Stimulated activated CD8-positive, alpha-beta memory T cell treated with anti-CD3 and anti-CD28 coated beads, Interleukin-4, amount 100 ng/mL, for 4 hours (primary cell): ENCODE measurements around the gene CERS6.
"Not testable (repeated sequence)": the region's sequence is repeated elsewhere in the genome, so short reads cannot be mapped to it uniquely, and the experiment has no call there.

Experiments
- DNase-seq, 2 donors: peaks; one replicate each; pipeline ENCODE4 v3.0.0-alpha.2; 2020; ENCODE audit warnings: low read depth in 2 of 2, low spot score in 1 of 2

Gene CERS6

DNA sequence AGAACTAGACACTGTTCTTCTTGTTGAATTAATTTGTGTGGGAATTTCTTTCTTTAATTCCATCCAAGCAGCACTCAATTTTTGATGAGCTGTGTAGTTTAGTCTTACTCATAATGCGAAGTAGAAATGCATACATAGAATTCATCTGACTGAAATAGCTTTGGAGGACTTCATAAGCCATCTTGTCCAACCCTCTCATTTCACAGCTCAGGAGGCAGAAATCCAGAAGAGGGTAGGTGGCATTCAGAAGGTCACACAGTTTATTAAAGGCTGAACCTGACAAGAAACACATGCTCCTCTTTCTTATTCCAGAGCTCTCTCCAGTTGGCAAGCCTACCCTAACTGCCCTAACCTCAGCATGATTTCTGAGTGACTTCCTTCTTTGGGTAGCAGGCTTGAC, 177.1 kb downstream of the CERS6 start:
- DNase-seq, result no peak

DNA sequence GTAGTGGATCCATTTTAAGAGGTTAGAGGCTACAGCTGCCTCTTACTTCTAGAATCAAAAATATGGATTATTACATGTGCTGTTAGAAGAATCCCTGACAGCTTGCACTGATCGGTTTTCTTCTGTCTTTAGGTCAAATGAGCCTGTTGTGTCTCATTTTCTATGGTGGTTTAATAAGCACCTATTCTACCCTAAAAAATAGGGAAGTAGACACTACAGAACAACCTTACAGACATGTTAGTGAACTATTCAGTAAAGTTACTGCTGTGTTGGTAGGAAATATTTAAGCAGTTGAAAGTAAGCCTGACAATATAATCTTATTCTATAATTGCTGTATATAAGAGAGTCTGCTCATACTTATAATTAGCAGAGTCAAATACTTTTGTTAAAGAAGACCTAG, 177.8 kb downstream of the CERS6 start:
- no peak for DNase-seq

DNA sequence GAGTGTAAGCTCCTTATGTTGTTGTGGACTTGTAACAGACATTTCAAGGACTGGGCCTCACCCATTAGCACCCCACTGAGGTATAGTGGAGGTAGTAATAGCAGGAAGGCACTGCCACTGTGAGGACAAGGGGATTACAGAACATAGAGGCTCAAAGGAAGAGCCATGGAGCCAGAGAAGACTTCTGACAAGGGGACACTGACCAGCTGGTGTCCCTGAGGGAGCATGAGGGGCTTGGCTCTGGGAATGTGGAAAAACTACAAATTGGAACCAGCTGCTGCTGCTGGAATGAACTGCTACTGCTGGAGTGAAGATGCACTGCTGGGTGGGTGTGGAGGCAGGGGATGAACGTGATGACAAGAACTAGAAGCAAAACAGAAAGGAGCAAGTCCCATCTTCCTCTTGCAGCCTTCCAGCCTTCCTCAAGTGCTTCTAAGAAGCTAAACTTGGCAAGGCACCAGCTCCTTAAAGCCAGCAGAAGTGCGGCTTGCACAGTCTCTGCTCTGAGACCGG, 179.0 kb downstream of the CERS6 start:
- DNase-seq, result no peak

DNA sequence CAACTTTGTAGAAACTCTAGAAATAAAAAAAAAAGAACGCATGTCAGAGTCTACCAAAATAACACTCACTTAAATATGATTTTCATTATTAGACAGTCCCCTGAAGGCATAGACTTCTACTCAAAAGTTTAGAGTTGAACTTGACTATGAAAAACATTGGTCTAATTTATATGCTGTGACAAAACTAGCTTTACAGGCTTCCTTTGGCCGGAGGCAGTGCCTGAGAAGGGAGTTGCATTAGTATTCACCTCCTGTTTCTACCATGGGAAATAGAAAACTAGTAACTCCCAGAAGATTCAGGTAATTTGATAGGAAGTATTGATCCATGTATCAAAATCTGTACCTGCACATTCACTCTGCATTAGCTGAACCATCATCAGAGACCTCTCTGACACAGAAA, 182.9 kb downstream of the CERS6 start:
- DNase-seq, result no peak

DNA sequence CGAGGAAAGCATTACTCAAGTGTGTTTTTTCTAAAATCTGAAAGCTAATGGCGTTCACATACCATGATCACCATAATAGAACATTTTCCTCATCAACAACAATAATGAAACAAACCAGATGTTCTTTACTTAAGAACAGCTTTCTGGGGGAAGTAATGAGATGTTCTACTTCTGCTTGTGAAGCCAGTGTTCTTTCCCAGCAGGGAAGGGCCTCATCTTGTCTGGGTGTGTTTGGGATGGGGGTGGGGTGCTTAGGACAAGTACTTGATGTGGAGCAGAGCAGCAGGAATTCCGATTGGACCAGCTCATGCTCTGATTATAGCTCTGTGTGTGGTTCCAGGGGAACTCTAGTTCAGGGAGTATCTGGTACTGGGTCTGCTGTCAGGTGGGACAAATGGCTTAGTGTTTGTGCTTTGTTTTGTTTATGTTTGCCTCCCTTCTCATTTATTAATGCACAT, 183.4 kb downstream of the CERS6 start:
- no peak for DNase-seq

DNA sequence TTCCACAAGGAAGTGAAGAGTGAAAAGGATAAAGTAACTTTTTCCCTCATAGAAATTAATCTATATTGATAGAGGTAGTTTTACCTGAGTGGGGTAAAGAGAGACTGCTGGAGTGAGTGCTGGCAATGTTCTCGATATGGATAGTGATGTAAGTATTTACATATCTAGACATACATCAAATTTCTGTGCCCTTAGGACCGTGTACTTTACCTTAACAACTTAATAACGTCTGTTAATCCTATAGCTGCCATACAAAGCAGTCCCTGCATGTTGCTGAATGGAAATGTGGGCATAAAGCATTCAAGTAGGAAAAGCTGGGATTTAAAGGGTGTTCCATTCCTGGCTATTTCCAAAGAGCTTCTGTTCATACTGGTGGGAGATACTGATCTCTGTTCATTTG, 184.0 kb downstream of the CERS6 start:
- DNase-seq, result no peak

DNA sequence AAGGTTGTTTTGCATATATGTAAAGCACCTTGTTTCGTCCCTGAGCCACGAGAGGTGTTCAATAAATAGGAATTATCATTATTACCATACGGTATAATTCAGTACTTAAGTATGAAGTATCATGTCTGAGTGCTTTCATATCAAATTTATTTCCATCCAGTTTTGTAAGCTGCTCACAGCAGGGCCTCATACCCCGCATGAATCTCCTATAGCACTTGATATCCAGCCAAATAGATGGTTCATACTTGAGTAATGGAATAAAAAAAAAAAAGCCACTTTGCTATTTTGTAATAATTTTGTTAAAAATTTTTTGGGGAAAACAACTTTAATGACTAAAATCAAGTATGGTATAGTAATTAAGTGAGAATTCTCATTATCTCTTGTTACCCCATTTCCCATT, 185.6 kb downstream of the CERS6 start:
- no peak for DNase-seq

DNA sequence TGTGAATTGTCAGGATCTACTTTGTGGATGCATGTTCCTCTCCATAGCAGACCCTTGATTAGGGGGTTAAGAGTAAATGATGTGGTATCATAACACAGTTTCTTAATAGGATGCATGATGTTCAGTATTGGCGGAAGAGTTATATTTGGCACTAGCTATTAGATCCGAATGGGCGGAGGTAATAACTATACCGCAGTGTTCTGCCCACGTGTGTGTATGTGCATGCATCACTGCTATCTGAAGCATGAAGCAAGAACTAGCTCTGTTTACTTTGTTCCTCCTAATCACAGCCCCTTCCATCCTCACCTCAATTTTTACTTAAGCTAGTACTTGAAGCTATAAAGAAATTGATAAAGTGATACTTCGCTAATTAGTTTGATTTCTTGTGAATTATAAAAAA, 186.8 kb downstream of the CERS6 start:
- DNase-seq, result no peak

DNA sequence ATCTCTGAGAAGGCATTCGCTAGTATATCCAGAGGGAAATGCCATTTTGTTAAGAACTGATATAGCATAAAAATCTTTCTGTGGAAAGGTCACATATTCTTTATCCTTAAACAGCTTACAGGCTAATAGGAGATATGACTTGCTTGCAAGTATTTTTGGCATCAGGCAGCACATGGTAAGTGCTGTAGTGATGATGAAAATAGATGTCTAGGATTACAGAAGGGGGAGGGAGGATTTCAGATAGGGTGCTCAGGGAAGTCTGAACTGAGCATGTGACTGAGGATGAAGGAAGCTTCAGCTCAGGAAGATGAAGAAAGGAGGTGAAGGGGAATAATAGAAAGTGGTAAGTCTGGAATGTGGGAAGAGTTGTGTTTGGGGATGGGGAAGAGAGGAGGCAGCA, 187.9 kb downstream of the CERS6 start:
- no peak for DNase-seq

DNA sequence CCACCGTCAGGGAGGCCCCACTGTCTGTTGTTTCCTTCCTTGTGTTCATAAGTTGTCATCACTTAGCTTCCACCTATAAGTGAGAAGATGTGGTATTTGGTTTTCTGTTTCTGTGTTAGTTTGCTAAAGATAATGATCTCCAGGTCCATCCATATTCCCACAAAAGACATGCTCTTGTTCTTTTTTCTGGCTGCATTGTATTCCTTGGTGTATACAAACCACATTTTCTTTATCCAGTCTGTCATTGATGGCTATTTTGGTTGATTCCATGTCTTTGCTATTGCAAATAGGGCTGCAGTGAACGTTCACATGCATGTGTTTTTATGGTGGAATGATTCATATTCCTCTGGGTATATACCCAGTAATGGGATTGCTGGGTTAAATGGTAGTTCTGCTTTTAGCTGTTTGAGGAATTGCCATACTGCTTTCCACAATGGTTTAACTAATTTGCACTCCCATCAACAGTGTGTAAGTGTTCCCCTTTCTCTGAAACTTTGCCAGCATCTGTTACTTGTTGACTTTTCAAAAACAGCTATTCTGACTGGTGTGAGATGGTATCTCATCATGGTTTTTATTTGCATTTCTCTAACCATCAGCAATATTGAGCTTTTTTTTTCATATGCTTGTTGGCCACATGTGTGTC, 189.7 kb downstream of the CERS6 start:
- no peak for DNase-seq

DNA sequence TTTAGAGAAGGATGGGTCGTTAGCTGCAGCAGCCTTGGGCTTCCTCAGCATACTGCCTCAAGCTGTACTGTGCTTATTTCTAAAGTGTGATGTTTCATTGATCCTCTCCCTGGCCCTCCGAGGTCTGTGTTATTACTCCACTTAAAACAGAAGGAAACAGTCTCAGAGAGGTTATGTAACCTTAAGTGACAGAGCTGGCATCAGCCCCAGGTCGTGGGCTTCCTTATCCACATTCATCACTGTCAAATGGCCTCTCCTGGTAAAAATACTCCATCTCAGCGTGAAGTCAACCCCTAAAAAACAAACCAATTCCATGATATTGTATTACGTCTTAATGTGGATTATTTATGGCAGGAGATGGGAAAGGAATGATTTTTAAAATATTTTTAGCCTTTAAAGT, 193.0 kb downstream of the CERS6 start:
- DNase-seq, result no peak

DNA sequence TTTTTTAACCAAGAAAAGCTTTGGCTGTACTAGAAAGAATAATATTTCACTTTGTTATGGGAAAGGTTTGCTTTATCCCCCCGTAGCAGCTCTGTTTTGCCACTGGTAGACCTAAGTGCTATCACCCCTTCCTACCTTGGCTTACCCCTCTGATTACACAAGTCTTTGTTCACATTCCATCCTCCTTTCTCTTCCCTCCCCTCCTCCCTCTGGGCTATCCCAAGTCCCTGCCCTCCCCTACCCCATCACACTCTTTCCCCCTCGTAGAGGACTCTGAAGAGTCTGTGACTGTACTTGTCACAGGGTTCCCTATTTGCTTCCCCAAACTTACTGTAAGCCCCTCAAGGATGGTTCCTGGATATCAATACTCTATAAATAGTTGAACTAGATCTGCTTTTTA, 193.5 kb downstream of the CERS6 start:
- DNase-seq, result no peak

DNA sequence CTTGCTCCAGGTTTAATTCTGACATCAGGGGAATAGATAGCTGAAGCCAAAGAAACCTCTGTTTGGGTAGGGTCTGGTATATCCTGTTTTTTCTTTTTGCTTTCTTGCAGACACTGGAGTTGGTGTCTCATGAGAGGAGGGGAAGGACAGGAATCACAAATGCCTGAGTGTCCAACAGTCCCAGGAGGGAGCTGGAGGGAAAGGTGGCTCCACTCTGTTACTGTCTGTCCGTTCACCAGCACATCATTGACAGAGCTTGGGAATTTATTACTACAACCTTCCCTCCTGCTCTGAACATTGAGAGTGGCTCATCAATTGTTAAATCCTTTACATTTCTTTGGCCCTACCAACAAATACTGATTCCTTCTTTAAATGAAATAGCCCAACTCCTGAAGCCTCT, 194.1 kb downstream of the CERS6 start:
- DNase-seq, result no peak

DNA sequence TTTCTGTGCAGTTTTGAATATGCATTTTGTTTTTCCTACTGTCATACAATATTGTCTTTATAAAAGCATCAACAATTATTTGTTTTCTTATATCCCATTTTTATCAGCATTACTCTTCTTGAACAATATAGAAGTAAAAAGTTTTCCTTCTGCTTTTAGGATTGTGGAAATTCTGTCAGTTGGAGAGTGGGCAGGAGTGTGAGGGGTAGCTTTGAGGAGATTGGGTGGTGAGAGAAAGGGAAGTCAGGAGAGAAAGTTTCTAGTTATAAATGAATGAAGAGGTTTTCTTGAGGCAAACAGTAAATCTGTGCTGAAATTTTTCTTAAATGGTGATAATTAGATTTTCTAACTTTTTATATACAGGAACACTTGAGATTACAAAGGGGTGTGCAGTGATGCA, 194.7 kb downstream of the CERS6 start:
- no peak for DNase-seq

DNA sequence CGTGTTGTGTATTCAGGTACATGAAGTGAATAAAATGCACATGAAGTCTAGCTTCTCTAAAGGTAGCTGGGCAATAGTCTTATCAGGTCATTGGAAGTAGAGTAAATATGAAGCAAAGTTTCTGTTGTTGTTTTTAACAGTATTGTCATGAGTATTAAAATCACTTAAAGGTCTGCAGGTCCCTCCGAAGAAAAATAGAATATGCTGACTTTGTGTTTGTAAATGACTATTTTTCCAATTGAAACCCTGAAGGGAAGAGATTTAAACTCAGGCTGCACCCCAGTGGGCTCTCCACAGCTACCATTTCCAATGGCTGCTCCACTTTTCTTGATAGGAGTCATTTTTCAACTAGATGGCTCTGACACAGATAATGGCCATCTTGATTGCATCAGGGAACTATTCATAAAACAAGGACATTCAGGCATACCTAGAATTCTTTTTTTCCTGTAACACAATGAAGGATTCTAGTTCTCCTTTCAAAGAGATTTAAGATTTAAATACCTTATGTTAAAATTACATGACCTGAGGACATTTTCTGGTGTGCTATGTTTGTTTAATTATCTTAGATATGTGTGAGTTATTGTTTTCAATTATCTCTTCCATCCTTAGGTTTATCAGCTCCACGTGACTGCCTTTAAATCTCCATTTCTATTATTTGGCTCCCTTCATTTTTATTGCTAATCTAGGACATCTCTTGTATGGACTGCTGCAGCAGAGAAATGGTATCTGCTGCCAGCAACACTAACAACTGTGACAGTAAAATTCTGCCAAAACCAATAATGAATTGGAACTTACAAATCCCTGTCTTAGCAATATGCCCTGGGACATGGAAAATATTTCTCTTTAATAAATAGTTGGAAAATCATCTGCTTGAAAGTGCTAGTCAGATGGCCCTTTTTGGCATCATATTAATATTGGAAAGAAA, 197.2 kb downstream of the CERS6 start:
- no peak for DNase-seq

DNA sequence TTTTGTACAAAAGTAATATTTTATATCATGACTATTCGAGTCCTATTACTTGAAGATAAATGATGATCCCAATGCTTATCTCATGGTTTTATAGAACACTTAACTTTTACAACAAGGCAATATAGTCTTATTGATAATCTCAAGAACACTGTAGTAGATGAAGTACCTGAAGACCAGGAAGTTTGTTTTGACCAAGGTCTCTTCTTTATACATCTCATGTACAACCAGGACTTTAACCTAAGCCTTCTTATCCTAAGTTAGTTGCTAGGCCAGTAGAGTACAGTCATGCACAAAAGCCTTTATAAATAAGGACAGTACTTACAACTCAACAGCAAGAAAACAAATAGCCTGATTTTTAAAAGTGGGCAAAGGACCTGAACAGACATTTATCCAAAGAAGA, 198.6 kb downstream of the CERS6 start:
- DNase-seq, result no peak

DNA sequence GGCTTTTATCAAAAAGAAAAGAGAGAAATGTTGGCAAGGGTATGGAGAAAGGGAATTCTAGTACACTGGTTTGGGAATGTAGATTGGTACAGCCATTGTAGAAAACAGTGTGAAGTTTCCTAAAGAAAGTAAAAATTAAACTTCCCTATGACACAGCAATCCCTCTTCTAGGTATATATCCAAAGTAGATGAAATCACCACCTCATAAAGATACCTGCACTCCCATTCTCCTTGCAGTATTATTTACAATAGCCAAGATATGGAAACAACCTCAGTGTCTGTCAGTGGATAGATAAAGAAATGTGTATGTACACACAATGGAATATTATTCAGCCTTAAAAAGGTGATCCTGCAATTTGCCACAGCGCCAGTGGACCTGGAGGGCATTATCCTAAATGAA, 199.1 kb downstream of the CERS6 start:
- DNase-seq, result no peak

DNA sequence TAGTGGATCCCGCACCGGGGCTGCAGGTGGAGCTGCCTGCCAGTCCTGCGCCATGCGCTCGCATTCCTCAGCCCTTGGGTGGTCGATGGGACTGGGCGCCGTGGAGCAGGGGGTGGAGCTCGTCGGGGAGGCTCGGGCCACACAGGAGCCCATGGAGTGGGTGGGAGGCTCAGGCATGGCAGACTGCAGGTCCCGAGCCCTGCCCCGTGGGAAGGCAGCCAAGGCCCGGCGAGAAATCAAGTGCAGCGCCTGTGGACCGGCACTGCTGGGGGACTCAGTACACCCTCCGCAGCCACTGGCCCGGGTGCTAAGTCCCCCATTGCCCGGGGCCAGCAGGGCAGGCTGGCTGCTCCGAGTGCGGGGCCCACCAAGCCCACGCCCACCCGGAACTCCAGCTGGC, 201.3 kb downstream of the CERS6 start:
- not testable (repeated sequence) for DNase-seq

DNA sequence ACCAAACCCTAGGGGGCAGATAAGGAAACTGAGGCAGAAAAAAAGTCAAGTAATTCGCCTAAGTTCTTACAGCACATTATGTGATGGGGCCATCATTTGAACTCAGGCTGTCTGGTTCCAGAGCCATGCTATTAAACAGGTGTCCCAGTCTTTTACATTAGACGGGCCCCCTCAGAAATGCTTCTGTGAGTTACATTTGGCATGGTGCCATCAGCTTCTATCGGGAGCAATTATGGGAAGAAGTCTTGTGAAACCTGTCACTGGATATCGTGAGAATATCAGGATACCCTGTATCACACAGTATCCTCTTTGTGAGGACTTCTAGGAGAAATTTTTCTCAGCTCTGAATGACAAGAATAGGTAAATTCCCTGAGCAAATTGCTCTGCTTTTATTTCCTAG, 202.6 kb downstream of the CERS6 start:
- no peak for DNase-seq

DNA sequence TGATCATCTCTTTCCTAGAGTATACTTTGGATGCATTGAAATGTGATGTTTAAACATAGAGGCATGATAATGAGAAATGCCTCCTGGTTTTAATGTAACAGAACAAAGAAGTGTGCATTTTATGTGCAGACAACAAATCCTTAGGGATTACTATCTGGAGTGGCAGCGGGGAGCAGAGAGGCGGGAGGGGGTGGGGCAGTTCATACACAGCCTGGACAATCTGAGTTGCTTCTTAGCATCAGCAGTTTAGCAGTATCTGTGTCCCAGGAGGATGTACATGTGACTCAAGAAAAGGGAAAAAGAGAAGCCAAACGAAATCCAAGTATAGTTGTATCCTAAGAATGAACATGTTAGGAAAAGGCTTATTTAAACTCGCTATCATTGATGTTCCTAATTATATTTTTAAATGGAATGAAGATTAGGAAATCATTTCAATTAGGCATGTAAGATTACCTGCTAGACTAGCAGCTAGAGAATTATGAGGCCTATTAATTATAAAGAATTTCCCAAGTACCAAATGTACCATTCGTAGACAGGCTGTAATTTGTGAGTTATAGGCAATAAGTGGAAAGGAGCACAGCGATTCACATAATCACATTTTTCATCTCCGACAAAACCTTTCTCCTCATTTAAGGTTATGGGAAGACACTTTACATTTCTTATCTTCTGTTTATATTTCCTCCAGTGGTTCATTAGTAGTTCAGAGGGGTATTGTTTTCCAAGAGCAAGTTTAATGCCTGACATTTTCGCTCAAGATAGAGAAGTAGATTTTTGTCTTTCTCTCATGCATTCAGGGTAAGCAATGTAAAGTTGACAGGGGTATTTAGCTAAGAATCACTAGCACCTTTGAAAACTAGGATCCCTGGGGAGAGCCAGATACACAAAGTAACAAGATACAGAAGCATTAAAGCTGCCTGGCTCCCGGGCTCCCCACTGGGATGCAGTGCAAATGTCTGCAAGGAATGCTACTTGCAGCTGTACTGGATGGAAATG, 205.1 kb downstream of the CERS6 start:
- DNase-seq, result no peak

DNA sequence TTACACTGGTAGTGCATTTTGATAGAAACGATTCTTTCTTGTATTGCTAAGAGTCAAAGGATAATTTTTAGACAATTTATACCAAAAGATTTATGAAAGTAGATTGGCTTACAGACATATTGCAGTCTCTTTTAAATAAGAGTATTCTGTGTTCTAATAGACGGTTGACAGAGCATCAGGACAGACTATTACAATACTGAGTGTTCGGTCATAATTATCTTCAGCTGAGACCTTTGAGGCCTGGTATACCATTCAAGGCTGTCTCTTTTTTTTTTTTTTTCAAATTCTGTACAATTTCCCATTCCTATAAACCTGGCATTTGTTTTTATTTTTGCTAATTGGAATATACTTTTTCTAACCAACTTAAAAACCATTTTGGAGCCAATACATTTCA, 205.8 kb downstream of the CERS6 start:
- no peak for DNase-seq
